Measurements from ENCODE around the gene NOS1AP. TPM values are rescaled to one million over a fixed set of nuclear protein-coding genes. Genes with fewer than 3 reads are reported as not detected.
A peak's percentile ranks its signal among the peaks of the same experiment; 100 is the strongest.

NOS1AP gene
- total and polyA plus RNA-seq, 9 of the 15 experiments (the other 6 are each of a cell fraction or from before 2014, with no cell fraction given): 0.07 to 1.5 (median 0.22) TPM

DNA sequence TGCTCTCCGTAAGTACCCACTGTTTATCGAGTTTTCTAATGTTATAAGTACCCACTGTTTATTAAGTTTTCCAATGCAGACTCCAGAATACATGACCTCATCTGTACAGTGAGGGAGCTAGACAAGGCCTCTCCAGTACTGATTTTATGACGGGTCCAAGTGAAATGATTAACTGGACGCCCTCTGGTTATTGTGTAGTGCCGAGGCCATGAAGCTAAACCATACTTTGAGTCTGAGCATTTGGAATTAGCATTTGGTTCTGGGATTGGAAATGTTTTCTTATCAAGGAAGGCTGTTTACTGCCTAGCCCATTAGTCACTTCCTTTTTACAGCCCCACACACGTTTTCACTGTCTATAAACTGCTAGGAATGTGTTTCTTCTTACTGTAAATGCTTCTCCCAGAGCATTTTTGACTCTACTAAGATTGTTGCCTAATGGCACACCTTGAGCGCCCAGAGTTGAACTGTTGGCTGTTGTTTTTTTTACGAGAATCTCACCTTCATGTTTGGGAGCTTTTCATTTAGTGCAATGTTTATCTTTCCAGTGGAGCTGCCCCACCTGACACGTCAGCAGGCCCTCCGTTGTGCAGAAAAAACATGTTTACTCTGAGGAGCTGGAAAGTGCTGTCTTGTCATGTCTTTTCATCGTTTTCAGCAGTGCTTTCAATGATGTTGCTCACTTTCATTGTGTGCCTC, 280.3 kb downstream of the NOS1AP start (continued):
- TF ChIP-seq ZNF12 (CRISPR knock-in tag; IDR thresholded peaks at IDR 0.05): no peak
- TF ChIP-seq, protein P1, sequence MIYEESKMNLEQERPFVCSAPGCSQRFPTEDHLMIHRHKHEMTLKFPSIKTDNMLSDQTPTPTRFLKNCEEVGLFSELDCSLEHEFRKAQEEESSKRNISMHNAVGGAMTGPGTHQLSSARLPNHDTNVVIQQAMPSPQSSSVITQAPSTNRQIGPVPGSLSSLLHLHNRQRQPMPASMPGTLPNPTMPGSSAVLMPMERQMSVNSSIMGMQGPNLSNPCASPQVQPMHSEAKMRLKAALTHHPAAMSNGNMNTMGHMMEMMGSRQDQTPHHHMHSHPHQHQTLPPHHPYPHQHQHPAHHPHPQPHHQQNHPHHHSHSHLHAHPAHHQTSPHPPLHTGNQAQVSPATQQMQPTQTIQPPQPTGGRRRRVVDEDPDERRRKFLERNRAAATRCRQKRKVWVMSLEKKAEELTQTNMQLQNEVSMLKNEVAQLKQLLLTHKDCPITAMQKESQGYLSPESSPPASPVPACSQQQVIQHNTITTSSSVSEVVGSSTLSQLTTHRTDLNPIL (CRISPR knock-in tag; IDR thresholded peaks at IDR 0.05): no peak
- TF ChIP-seq, protein P2, sequence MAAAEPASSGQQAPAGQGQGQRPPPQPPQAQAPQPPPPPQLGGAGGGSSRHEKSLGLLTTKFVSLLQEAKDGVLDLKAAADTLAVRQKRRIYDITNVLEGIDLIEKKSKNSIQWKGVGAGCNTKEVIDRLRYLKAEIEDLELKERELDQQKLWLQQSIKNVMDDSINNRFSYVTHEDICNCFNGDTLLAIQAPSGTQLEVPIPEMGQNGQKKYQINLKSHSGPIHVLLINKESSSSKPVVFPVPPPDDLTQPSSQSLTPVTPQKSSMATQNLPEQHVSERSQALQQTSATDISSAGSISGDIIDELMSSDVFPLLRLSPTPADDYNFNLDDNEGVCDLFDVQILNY (CRISPR knock-in tag; IDR thresholded peaks at IDR 0.05): no peak
- TF ChIP-seq RAD51 (IDR thresholded peaks at IDR 0.05; ENCODE audit: borderline replicate concordance, low read depth): no peak
- no peak; the same call in 1 of the 2 replicates for TF ChIP-seq PHF8 (IDR thresholded peaks at IDR 0.05; ENCODE audit: borderline replicate concordance, low read length)
- no peak for TF ChIP-seq ZNF77 (CRISPR knock-in tag; IDR thresholded peaks at IDR 0.05)
- TF ChIP-seq ZBTB7A (IDR thresholded peaks at IDR 0.05; ENCODE audit: borderline replicate concordance, control insufficient read depth, low read depth, low read length): no peak
- TF ChIP-seq RNF2 (IDR thresholded peaks at IDR 0.05): no peak
- TF ChIP-seq, protein P3, sequence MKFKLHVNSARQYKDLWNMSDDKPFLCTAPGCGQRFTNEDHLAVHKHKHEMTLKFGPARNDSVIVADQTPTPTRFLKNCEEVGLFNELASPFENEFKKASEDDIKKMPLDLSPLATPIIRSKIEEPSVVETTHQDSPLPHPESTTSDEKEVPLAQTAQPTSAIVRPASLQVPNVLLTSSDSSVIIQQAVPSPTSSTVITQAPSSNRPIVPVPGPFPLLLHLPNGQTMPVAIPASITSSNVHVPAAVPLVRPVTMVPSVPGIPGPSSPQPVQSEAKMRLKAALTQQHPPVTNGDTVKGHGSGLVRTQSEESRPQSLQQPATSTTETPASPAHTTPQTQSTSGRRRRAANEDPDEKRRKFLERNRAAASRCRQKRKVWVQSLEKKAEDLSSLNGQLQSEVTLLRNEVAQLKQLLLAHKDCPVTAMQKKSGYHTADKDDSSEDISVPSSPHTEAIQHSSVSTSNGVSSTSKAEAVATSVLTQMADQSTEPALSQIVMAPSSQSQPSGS (CRISPR knock-in tag; IDR thresholded peaks at IDR 0.05): no peak
- no peak for TF ChIP-seq HEY1 (CRISPR knock-in tag; IDR thresholded peaks at IDR 0.05; ENCODE audit: borderline replicate concordance)
- TF ChIP-seq FOXK2 (conservative IDR thresholded peaks at IDR 0.05 in 1 of 2, IDR thresholded peaks at IDR 0.05 in 1 of 2; ENCODE audit: low read depth in 2 of 2): peak; percentile 46 to 59; a peak in 2 of 4 replicates
- no peak for TF ChIP-seq NCOA2 (IDR thresholded peaks at IDR 0.05; ENCODE audit: partially characterized antibody in 2 of 2)
- TF ChIP-seq KAT7 (CRISPR knock-in tag; IDR thresholded peaks at IDR 0.05; ENCODE audit: borderline replicate concordance): no peak
- TF ChIP-seq, protein P4, sequence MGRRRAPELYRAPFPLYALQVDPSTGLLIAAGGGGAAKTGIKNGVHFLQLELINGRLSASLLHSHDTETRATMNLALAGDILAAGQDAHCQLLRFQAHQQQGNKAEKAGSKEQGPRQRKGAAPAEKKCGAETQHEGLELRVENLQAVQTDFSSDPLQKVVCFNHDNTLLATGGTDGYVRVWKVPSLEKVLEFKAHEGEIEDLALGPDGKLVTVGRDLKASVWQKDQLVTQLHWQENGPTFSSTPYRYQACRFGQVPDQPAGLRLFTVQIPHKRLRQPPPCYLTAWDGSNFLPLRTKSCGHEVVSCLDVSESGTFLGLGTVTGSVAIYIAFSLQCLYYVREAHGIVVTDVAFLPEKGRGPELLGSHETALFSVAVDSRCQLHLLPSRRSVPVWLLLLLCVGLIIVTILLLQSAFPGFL (CRISPR knock-in tag; IDR thresholded peaks at IDR 0.05): no peak
- no peak for TF ChIP-seq XRCC4 (IDR thresholded peaks at IDR 0.05; ENCODE audit: extremely low read depth, insufficient read depth, insufficient read length)
- peak; percentile 49 for TF ChIP-seq EP400 (IDR thresholded peaks at IDR 0.05)
- TF ChIP-seq ELF2 (CRISPR knock-in tag; IDR thresholded peaks at IDR 0.05): no peak
- TF ChIP-seq, protein P5, sequence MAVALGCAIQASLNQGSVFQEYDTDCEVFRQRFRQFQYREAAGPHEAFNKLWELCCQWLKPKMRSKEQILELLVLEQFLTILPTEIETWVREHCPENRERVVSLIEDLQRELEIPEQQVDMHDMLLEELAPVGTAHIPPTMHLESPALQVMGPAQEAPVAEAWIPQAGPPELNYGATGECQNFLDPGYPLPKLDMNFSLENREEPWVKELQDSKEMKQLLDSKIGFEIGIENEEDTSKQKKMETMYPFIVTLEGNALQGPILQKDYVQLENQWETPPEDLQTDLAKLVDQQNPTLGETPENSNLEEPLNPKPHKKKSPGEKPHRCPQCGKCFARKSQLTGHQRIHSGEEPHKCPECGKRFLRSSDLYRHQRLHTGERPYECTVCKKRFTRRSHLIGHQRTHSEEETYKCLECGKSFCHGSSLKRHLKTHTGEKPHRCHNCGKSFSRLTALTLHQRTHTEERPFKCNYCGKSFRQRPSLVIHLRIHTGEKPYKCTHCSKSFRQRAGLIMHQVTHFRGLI (CRISPR knock-in tag; IDR thresholded peaks at IDR 0.05): no peak
- TF ChIP-seq SMAD2 (IDR thresholded peaks at IDR 0.05; ENCODE audit: low read depth, low read length): no peak
